H9 (cell line): ENCODE data around the gene RNU1-3. TPM values are rescaled to one million over a fixed set of nuclear protein-coding genes. Genes with fewer than 3 reads are reported as not detected.
"Not testable (repeated sequence)": the region's sequence is repeated elsewhere in the genome, so short reads cannot be mapped to it uniquely, and the experiment has no call there.

Experiments used
- DNase-seq: peaks from one replicate; pipeline ENCODE4 v3.0.0-alpha.2; 2017
- H2AFZ ChIP-seq: one replicate; pipeline ENCODE4 v1.6.1; 2013; ENCODE audit warnings: mild to moderate bottlenecking, low read length, control low read depth, moderate library complexity
- H2AK5ac ChIP-seq: 2 replicates; pipeline ENCODE4 v1.6.1; 2013; ENCODE audit warnings: low read length, control low read depth, mixed read lengths; ENCODE audit not compliant: insufficient read length
- H2BK120ac ChIP-seq: one replicate; pipeline ENCODE4 v1.6.1; 2013; ENCODE audit warnings: low read depth, mild to moderate bottlenecking, low read length, control low read depth, inconsistent platforms; ENCODE audit not compliant: poor library complexity, severe bottlenecking
- H2BK12ac ChIP-seq: 2 replicates; pipeline ENCODE4 v1.6.1; 2013; ENCODE audit warnings: low read length, control low read depth, mixed read lengths, low read depth; ENCODE audit not compliant: insufficient read length
- H2BK15ac ChIP-seq: 2 replicates; pipeline ENCODE4 v1.6.1; 2013; ENCODE audit warnings: low read depth, low read length, control low read depth
- H2BK20ac ChIP-seq: one replicate; pipeline ENCODE4 v1.6.1; 2013; ENCODE audit warnings: low read depth, mild to moderate bottlenecking, low read length, control low read depth, inconsistent platforms; ENCODE audit not compliant: poor library complexity, severe bottlenecking
- H2BK5ac ChIP-seq: 2 replicates; pipeline ENCODE4 v1.6.1; 2013; ENCODE audit warnings: low read length, control low read depth, mixed read lengths; ENCODE audit not compliant: insufficient read length
- H3K14ac ChIP-seq: 2 replicates; pipeline ENCODE4 v1.6.1; 2013; ENCODE audit warnings: low read length, control low read depth; ENCODE audit not compliant: insufficient read depth
- H3K18ac ChIP-seq: 2 replicates; pipeline ENCODE4 v1.6.1; 2013; ENCODE audit warnings: low read depth, mild to moderate bottlenecking, mixed read lengths, low read length, control low read depth; ENCODE audit not compliant: insufficient read length
- H3K23ac ChIP-seq: 2 replicates; pipeline ENCODE4 v1.6.1; 2013; ENCODE audit warnings: low read length, control low read depth, mixed read lengths, low read depth; ENCODE audit not compliant: insufficient read length
- H3K23me2 ChIP-seq: 2 replicates; pipeline ENCODE4 v1.6.1; 2013; ENCODE audit warnings: low read depth, mild to moderate bottlenecking, mixed read lengths, low read length, control low read depth; ENCODE audit not compliant: insufficient read length, poor library complexity, severe bottlenecking
- H3K27ac ChIP-seq: 2 replicates; pipeline ENCODE4 v1.5.1; 2013; ENCODE audit warnings: low read length, control low read depth, mixed read lengths, low read depth; ENCODE audit not compliant: insufficient read length
- H3K27me3 ChIP-seq: 2 replicates; pipeline ENCODE4 v1.6.1; 2013; ENCODE audit warnings: low read length, control low read depth, inconsistent platforms; ENCODE audit not compliant: insufficient read depth
- H3K4ac ChIP-seq: 2 replicates; pipeline ENCODE4 v1.6.1; 2013; ENCODE audit warnings: low read depth, mild to moderate bottlenecking, control low read depth, inconsistent platforms, low read length, moderate library complexity
- H3K4me1 ChIP-seq: 2 replicates; pipeline ENCODE4 v1.6.1; 2013; ENCODE audit warnings: low read length, control low read depth, inconsistent platforms; ENCODE audit not compliant: insufficient read depth
- H3K4me2 ChIP-seq: 2 replicates; pipeline ENCODE4 v1.6.1; 2013; ENCODE audit warnings: low read length, control low read depth, mixed read lengths; ENCODE audit not compliant: insufficient read length, insufficient read depth
- H3K56ac ChIP-seq: 2 replicates; pipeline ENCODE4 v1.6.1; 2013; ENCODE audit warnings: low read depth, mild to moderate bottlenecking, mixed read lengths, low read length, control low read depth; ENCODE audit not compliant: insufficient read length
- H3K79me1 ChIP-seq: 2 replicates; pipeline ENCODE4 v1.6.1; 2013; ENCODE audit warnings: low read depth, mild to moderate bottlenecking, moderate library complexity, low read length, control low read depth, inconsistent platforms; ENCODE audit not compliant: insufficient read depth, poor library complexity, severe bottlenecking
- H3K79me2 ChIP-seq: 2 replicates; pipeline ENCODE4 v1.6.1; 2013; ENCODE audit warnings: low read length, control low read depth, inconsistent platforms; ENCODE audit not compliant: insufficient read depth
- H3K9ac ChIP-seq: 2 replicates; pipeline ENCODE4 v1.6.1; 2013; ENCODE audit warnings: low read length, control low read depth, mixed read lengths; ENCODE audit not compliant: insufficient read length; ENCODE audit errors: extremely low read depth
- H3K9me3 ChIP-seq: one replicate; pipeline ENCODE4 v1.6.1; 2013; ENCODE audit warnings: low read depth, low read length, inconsistent platforms; ENCODE audit not compliant: control insufficient read depth
- H3T11ph ChIP-seq: one replicate; pipeline ENCODE4 v1.6.1; 2013; ENCODE audit warnings: mild to moderate bottlenecking, low read length, control low read depth, inconsistent platforms
- H4K20me1 ChIP-seq: one replicate; pipeline ENCODE4 v1.6.1; 2013; ENCODE audit not compliant: control insufficient read depth, insufficient read length, insufficient read depth
- H4K5ac ChIP-seq: 2 replicates; pipeline ENCODE4 v1.6.1; 2013; ENCODE audit warnings: low read depth, mild to moderate bottlenecking, mixed read lengths, low read length, control low read depth; ENCODE audit not compliant: insufficient read length
- H4K8ac ChIP-seq: replicated peaks from 2 replicates; pipeline ENCODE4 v1.6.1; 2013; ENCODE audit warnings: low read length, control low read depth, mixed read lengths, low read depth; ENCODE audit not compliant: insufficient read length
- H4K91ac ChIP-seq: 2 replicates; pipeline ENCODE4 v1.6.1; 2013; ENCODE audit warnings: low read depth, mild to moderate bottlenecking, moderate library complexity, mixed read lengths, low read length, control low read depth; ENCODE audit not compliant: insufficient read length
- H3K27ac Mint-ChIP-seq, 3 experiments: 2 replicates in 2 of 3; 3 replicates in 1 of 3; pipeline ENCODE4 v1.8.0; 2020 to 2021; ENCODE audit warnings: mixed read lengths in 3 of 3, mild to moderate bottlenecking in 1 of 3, moderate library complexity in 1 of 3
- H3K27me3 Mint-ChIP-seq: 2 replicates; pipeline ENCODE4 v1.8.0; 2021; ENCODE audit warnings: low read depth, mild to moderate bottlenecking, moderate library complexity, mixed read lengths
- H3K36me3 Mint-ChIP-seq, 3 experiments: 2 replicates in 2 of 3; 3 replicates in 1 of 3; pipeline ENCODE4 v1.8.0; 2020 to 2021; ENCODE audit warnings: low read depth in 3 of 3, mixed read lengths in 3 of 3; ENCODE audit not compliant: insufficient read depth in 1 of 3
- H3K4me1 Mint-ChIP-seq, 2 experiments: 2 replicates each; pipeline ENCODE4 v1.8.0; 2020; ENCODE audit warnings: mixed read lengths in 2 of 2
- H3K4me3 Mint-ChIP-seq, 2 experiments: 2 replicates in 1 of 2; 3 replicates in 1 of 2; pipeline ENCODE4 v1.8.0; 2020 to 2021; ENCODE audit warnings: mild to moderate bottlenecking in 2 of 2, mixed read lengths in 2 of 2, moderate library complexity in 1 of 2
- H3K9me3 Mint-ChIP-seq, 2 experiments: 2 replicates in 1 of 2; 3 replicates in 1 of 2; pipeline ENCODE4 v1.8.0; 2020; ENCODE audit warnings: mild to moderate bottlenecking in 2 of 2, mixed read lengths in 2 of 2, moderate library complexity in 1 of 2
- WGBS: extraction: QIAGEN DNeasy Blood & Tissue Kit; methylation state at CpG from one replicate; pipeline ENCODE4 v1.1.7; 2013; ENCODE audit warnings: missing lambda C conversion rate, low lambda C conversion rate, mixed read lengths; ENCODE audit not compliant: insufficient read length; ENCODE audit errors: extremely low coverage; 5-methylcytosine and 5-hydroxymethylcytosine counted together
- total RNA-seq: library from RNA; stranded (reverse); gene quantifications from 2 replicates; pipeline ENCODE4 v1.2.1, GENCODE V29; 2021

The RNU1-3 gene
- total RNA-seq, 1 experiment from 2014 or later: 2,051 TPM

DNA sequence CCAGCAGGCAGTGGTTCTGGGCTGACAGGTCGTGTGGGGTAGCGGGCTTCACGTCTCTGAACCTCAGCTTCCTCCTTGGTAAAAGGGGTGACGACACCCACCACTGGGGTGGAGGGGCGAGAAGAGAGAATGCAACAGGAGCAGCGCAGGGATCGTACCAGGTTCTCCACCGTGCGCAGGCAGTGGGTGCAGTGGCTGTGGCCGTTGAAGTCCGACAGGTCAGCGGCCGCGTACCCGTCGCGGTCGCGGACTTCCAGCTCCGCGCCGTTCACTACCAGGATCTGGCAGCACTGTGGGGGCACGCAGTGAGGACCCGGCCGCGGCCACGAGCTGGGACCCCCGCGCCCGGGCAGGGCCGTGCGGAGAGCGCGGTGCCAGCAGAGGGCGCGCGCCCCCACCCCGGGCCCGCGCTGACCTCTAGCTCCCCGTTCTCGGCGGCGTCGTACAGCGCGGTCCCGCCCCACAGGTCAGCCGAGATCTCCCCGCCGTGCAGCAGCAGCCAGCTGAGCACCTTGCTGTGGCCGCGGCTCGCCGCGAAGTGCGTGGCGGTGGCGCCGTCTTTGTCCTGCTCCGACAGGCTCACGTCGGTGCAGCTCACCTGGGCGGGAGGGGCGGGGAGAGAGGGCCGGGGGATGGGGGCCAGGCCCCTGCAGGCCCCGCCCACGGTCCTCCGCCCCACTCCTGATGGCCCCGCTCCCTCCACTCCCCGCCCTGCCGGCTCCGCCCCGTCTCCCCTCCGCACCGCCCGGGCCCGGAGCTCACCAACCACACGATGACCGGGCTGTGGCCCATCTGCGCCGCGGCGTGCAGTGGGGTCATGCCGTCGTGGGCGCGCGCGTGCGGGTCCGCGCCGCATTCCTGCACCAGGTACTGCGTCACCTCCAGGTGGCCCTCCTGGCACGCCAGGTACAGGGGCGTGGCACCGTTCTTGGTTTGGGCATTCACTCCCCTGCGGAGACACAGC, 40.7 kb upstream of the RNU1-3 start:
- not testable (repeated sequence) for H2AFZ ChIP-seq, H2AK5ac ChIP-seq
- no CpG with 5 or more reads among the region's 99 CpGs for WGBS

DNA sequence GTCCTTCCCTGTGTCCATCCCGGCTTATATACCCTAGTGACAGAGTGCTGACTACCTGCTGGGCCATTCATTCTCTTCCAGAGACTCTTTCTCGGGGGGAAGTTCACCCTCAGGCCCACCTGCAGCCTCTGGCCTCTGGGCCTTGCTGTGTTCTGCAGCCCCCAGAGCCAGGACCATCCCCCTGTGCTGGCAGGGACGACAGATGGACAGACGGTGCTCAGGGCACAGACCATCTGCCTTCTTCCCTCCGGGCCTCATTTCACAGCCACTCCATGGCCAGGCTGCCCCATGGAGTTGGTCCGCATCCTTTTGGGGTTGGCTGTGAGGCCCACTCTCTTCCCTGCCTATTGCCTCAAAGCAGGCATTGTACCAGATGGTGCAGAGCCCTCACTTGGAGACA, 39.6 kb upstream of the RNU1-3 start:
- not testable (repeated sequence) for H3K9ac ChIP-seq, H2BK20ac ChIP-seq, H3K56ac ChIP-seq, H3K79me2 ChIP-seq, H3K9me3 ChIP-seq, DNase-seq, H3K23ac ChIP-seq, H3K18ac ChIP-seq, H2AFZ ChIP-seq, H3K27me3 ChIP-seq, H3K79me1 ChIP-seq, H2BK12ac ChIP-seq, H2BK15ac ChIP-seq, H3K9me3 Mint-ChIP-seq, H3K4ac ChIP-seq, H3K27me3 Mint-ChIP-seq, H3K4me2 ChIP-seq, H3K27ac Mint-ChIP-seq, H2BK120ac ChIP-seq, H3K23me2 ChIP-seq, H2BK5ac ChIP-seq, H3K27ac ChIP-seq, H3K36me3 Mint-ChIP-seq, H3K14ac ChIP-seq, H3K4me1 ChIP-seq, H4K5ac ChIP-seq, H3T11ph ChIP-seq, H2AK5ac ChIP-seq, H3K4me3 Mint-ChIP-seq, H4K20me1 ChIP-seq, H4K91ac ChIP-seq, H4K8ac ChIP-seq, H3K4me1 Mint-ChIP-seq
- no CpG with 5 or more reads among the region's 6 CpGs for WGBS

More for the DNA sequence above, 40.7 kb upstream of the RNU1-3 start:
- not testable (repeated sequence) for H4K91ac ChIP-seq, H3K4me2 ChIP-seq, H3K79me2 ChIP-seq, H3K14ac ChIP-seq, H3T11ph ChIP-seq, H3K27me3 Mint-ChIP-seq, H4K5ac ChIP-seq, H2BK5ac ChIP-seq, H3K18ac ChIP-seq, H2BK20ac ChIP-seq, H2BK120ac ChIP-seq, H3K4me1 Mint-ChIP-seq, H3K79me1 ChIP-seq, H3K9ac ChIP-seq, DNase-seq, H3K36me3 Mint-ChIP-seq, H2BK15ac ChIP-seq, H4K8ac ChIP-seq, H3K9me3 Mint-ChIP-seq, H3K4me1 ChIP-seq, H3K23ac ChIP-seq, H3K56ac ChIP-seq, H3K4ac ChIP-seq, H4K20me1 ChIP-seq, H3K27me3 ChIP-seq, H2BK12ac ChIP-seq, H3K9me3 ChIP-seq, H3K23me2 ChIP-seq, H3K27ac ChIP-seq, H3K27ac Mint-ChIP-seq
- peak overlapping the region; percentile 44 to 60; a peak in 3 of 5 replicates for H3K4me3 Mint-ChIP-seq
